NCI-H146 treated with DMSO at 0.1 percent for 48 hours (cell line): Measurements from ENCODE around the gene CRYBA4.
A peak's percentile ranks its signal among the peaks of the same experiment; 100 is the strongest.

Experiments used
- DNase-seq: peaks from one replicate; lab custom pipeline; 2025; ENCODE audit not compliant: unreplicated experiment; lab: John Stamatoyannopoulos, UW

CRYBA4 gene

DNA sequence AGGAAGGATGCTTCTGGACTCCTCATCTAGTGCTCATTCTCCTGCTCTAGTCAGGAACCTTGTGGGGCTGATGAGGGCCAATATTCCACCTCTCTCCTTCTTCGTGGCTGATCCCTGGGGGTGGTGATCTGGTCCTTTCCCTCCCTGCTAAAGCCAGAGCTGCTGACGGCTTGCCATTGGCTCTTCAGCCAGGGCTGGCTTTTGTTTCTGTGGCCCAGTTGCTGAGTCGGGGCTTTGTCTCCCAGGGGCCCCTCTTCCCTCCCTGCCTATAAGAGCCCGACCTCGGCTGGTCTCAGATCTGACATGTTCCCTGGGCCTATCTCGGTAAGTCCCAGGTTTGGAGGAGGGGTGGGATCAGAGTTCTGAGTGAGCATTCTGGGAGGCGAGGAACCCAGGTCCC, at the start of gene CRYBA4:
Gene CRYBA4 (plus strand): TSS at position 301 of the 400 bp plus-strand sequence. CDS start 634 bp downstream, outside the sequence.
- no peak for DNase-seq

GRCh38 chr22:26573026-26573662, 48.6 kb upstream of the CRYBA4 start:
- no peak for DNase-seq

- DNase-seq = no peak
Observed at GRCh38 chr22:26574001-26574723, 47.6 kb upstream of the CRYBA4 start.

DNA sequence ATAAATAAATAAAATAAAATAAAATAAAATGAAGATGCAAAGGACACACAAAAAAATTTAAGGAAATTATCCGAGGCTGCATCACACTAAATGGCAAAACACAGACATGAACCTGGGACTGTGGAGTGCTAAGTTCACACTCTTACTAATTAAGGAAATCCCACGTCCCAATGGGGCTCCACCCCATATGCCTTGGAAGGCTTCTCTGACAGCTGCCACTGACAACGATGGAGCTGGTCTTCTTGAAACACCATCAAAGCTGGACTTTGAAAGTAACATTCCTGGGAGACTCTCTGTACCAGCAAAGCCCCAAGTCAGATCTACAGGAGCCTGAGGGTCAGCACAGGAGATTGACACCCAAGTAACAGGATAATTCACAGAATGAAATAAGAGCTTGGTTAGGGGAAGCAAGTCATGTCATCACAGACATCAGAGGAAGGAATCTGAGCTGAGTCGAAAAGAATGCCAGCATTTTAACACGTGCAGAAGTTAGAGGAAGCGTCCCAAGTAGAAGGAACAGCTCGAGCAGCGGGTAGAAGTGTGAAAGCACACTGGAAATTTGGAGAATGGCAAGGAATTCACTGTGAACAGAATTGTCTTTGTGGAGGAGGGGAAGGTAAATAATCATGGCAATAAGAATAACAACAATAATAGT, 45.6 kb upstream of the CRYBA4 start:
- DNase-seq = no peak

GRCh38 chr22:26577081-26577480, 44.7 kb upstream of the CRYBA4 start:
- no peak for DNase-seq

- DNase-seq = no peak
Observed at GRCh38 chr22:26579331-26579886, 42.4 kb upstream of the CRYBA4 start.

- no peak for DNase-seq
Observed at GRCh38 chr22:26580240-26580962, 41.4 kb upstream of the CRYBA4 start.

- DNase-seq = no peak
Observed at GRCh38 chr22:26581026-26581425, 40.7 kb upstream of the CRYBA4 start.

GRCh38 chr22:26581633-26582168, 40.1 kb upstream of the CRYBA4 start:
- no peak for DNase-seq

DNA sequence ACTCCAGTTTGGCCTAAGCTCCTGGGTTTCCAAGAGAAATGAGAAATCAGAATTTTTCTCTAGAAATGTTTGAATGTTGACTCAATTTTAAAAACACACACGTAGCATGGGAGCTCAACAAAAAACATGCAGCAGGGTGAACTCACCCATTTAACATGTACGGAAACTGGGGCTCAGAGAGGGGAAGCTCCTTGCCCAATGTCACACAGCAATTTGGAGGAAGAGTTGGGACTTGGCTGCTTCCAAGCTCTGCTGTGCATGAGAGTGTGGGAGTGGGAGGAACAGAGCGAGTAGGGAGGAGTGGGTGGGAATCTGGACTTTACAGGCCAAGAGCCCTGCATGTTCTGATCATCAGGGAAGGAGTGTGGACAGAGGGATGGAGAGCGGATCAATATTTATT, 37.8 kb upstream of the CRYBA4 start:
- DNase-seq = no peak

- DNase-seq = no peak
Observed at GRCh38 chr22:26585104-26585790, 36.5 kb upstream of the CRYBA4 start.

GRCh38 chr22:26586556-26587325, 35.0 kb upstream of the CRYBA4 start:
- no peak for DNase-seq

DNA sequence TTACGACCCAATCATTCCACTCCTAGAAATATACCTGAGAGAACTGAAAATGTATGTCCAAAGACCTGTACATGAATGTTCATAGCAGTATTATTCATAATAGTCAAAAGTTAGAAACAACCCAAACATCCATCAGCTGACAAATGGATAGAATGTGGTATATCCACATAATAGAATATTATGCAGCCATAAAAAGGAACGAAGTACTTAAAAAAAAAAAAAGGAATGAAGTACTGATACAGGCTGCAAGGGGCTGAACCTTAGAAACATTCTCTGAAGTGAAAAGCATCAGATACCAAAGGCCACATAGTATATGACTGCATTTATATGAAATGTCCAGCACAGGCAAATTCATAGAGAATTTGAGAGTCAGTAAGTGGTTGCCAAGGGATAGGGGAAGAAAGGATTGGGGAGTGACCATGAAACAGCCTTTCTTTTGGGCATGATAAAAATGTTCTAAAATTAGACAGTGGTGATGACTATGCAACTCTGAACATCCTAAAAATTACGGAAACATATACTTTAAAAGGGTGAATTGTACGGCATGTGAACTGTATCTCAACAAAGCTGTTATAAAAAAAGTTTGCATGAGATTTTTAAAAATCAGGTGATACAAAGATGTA, 33.7 kb upstream of the CRYBA4 start:
- no peak for DNase-seq

- DNase-seq = no peak
Observed at GRCh38 chr22:26588729-26589366, 32.9 kb upstream of the CRYBA4 start.

GRCh38 chr22:26589367-26589844, 32.4 kb upstream of the CRYBA4 start:
- no peak for DNase-seq

DNA sequence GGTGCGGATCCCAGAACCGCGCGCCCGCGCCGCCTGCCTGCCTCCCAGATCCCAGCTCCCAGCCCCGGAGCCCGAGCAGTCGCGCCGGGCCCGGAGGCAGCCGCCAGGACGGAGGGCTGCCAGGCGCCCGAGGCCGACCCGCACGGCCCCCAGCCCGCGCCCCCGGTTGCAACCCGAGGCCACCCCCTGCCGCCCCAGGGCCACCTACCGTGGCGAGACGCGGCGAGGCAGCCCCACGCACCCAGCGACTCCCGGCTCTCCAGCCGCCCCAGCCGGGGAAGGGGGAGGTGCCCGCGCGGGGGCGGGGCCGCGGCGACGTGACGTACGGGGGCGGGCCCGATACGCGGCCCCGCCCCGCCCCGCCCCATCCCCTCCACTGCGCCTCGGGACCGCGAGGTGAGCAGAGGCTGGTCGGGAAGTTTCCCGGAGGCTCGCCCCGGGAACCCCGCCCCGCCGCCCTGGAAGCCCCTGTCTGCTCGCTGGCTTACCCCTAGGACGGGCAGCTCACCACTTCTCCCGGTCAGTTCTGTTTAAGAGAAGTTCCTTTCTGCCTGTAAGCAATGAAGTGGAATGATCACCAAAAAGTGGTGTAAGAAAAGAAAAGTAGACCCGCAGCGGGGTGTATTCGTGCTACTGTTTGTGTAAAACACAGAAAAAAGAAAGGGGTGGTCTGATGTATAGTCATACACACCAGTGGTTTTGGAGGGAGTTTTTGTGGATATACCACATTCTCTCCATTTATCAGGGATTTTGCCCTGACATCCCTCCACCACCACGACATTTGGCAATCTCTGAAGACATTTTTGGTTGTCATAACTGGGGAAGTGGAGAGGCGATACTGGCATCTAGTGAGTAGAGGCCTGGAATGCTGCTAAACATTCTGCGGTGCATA, 31.7 kb upstream of the CRYBA4 start, which contains the start of gene TPST2:
Gene TPST2 (minus strand): TSS at position 288 of the 892 bp plus-strand sequence. CDS start 48,502 bp downstream, outside the sequence.
- peak; percentile 27 for DNase-seq

DNA sequence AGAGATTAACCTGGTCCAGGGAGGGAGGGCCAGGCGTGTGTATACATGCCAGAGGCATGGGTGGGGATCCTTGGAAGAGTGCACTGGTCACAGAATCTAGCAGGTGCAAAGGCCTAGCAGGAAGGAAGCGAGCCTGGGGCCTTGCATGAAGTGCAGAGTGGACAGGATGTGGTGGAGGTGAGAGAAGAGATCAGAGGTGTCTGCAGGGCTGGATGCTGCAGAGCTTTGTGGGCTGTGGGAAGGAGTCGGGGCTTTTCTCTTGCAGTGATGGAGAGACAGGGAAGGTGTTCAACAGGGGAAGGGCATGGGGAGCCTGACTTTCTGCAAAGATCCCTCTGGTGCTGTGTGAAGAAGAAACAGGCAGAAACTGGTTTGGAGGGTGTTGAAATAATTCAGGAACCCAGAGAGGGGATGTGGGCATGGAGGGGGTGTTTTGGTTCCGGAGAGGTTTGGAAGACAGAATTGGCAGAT, 29.3 kb upstream of the CRYBA4 start:
- DNase-seq = peak; percentile 20
